ENCODE data around the gene PDZD4.

PDZD4 gene

GRCh38 chrX:153803211-153804099, 26.9 kb downstream of the PDZD4 start:
- no peak for TF ChIP-seq CTCF (IDR thresholded peaks at IDR 0.05; ENCODE audit: low read depth, low read length, missing control alignments)
- no peak for DNase-seq (ENCODE audit: extremely low read depth, low read depth)
- H3K4me3 ChIP-seq (replicated peaks; ENCODE audit: low read depth, low read length): no peak overlapping the region

GRCh38 chrX:153802513-153803045, 27.8 kb downstream of the PDZD4 start:
- no peak for TF ChIP-seq CTCF (IDR thresholded peaks at IDR 0.05; ENCODE audit: low read depth, low read length, missing control alignments)
- no peak for DNase-seq (ENCODE audit: extremely low read depth, low read depth)

GRCh38 chrX:153801669-153802068, 28.7 kb downstream of the PDZD4 start:
- H3K4me3 ChIP-seq (replicated peaks; ENCODE audit: low read depth, low read length): no peak overlapping the region
- TF ChIP-seq CTCF (IDR thresholded peaks at IDR 0.05; ENCODE audit: low read depth, low read length, missing control alignments): no peak
- DNase-seq (ENCODE audit: extremely low read depth, low read depth): no peak

More at GRCh38 chrX:153802513-153803045, 27.8 kb downstream of the PDZD4 start:
- H3K4me3 ChIP-seq (replicated peaks; ENCODE audit: low read depth, low read length): no peak overlapping the region

- TF ChIP-seq CTCF (IDR thresholded peaks at IDR 0.05; ENCODE audit: low read depth, low read length, missing control alignments): no peak
- no peak for DNase-seq (ENCODE audit: extremely low read depth, low read depth)
- H3K4me3 ChIP-seq (replicated peaks; ENCODE audit: low read depth, low read length): no peak overlapping the region
These were observed 29.6 kb downstream of the PDZD4 start for GRCh38 chrX:153800746-153801145.

- H3K4me3 ChIP-seq (replicated peaks; ENCODE audit: low read depth, low read length): no peak overlapping the region
- DNase-seq (ENCODE audit: extremely low read depth, low read depth): no peak
- TF ChIP-seq CTCF (IDR thresholded peaks at IDR 0.05; ENCODE audit: low read depth, low read length, missing control alignments): no peak
These were observed 30.1 kb downstream of the PDZD4 start for GRCh38 chrX:153800177-153800722.

GRCh38 chrX:153799326-153799725, 31.0 kb downstream of the PDZD4 start:
- TF ChIP-seq CTCF (IDR thresholded peaks at IDR 0.05; ENCODE audit: low read depth, low read length, missing control alignments): no peak
- no peak overlapping the region for H3K4me3 ChIP-seq (replicated peaks; ENCODE audit: low read depth, low read length)
- no peak for DNase-seq (ENCODE audit: extremely low read depth, low read depth)

All from HFF-Myc (cell line).